Spleen (tissue), 7 donors: ENCODE measurements around the gene TGFB1.
A peak's percentile ranks its signal among the peaks of the same experiment; 100 is the strongest.

Experiments
- CTCF ChIP-seq, 11 experiments: fragments of 200-600 bp in 7 of 11; fragments of 450-650 bp in 4 of 11; sonication (generic) in 4 of 11; IDR thresholded peaks in 8 of 11; conservative IDR thresholded peaks in 3 of 11; 1 replicate in 7 of 11; 2 replicates in 4 of 11; pipeline versions ENCODE4 v1.4.0 to v1.8.0; 2016 to 2021; ENCODE audit warnings: antibody characterized with exemption in 11 of 11, inconsistent platforms in 4 of 11, mild to moderate bottlenecking in 1 of 11
- POLR2AphosphoS5 ChIP-seq, 3 donors: sonication (generic); formaldehyde crosslinking; IDR thresholded peaks; one replicate each; pipeline ENCODE4 v1.5.1; 2017; ENCODE audit warnings: antibody characterized with exemption in 3 of 3
- donor health status: DM: no; HTN: no; CAD: no; lungs with moderate emphysema.
- donor health status: DM: no; HTN: no; CAD: no.
- donor health status: DM: no; HTN: no; CAD: no.

GRCh38 chr19:41319500-41320184 is 34.1 kb downstream of the TGFB1 start:
- no peak for TF ChIP-seq CTCF (IDR thresholded peaks at IDR 0.05 in 8 of 11, conservative IDR thresholded peaks at IDR 0.05 in 3 of 11)
- TF ChIP-seq POLR2AphosphoS5 (IDR thresholded peaks at IDR 0.05), result peak in 2 of 3 donors; percentile 36 to 44
